IPS-18c (cell line): ENCODE results near the gene ZFP36.
"Not testable (repeated sequence)": the region's sequence is repeated elsewhere in the genome, so short reads cannot be mapped to it uniquely, and the experiment has no call there.

Experiments
- H3K4me3 ChIP-seq: 2 replicates; pipeline ENCODE4 v1.7.0; 2013; ENCODE audit warnings: low read depth, mild to moderate bottlenecking, low read length, moderate library complexity; ENCODE audit not compliant: insufficient read depth
- H3K9me3 ChIP-seq: one replicate; pipeline ENCODE4 v1.6.1; 2013; ENCODE audit warnings: mild to moderate bottlenecking, low read length, moderate library complexity; ENCODE audit not compliant: control insufficient read depth, insufficient read depth

Gene ZFP36

GRCh38 chr19:39449116-39449797 is 42.6 kb downstream of the ZFP36 start:
- H3K4me3 ChIP-seq: no peak overlapping the region
- no peaks in the 10 kb centered on the region for H3K9me3 ChIP-seq

- not testable (repeated sequence) for H3K9me3 ChIP-seq, H3K4me3 ChIP-seq
Observed at GRCh38 chr19:39451257-39451656, 44.6 kb downstream of the ZFP36 start.
